GM18861 (cell line): ENCODE data around the gene ABHD1.

Experiments used
- ATAC-seq: cut with Tn5 transposase; IDR thresholded peaks from one replicate; pipeline ENCODE4 v1.9.1; 2021; ENCODE audit not compliant: unreplicated experiment

ABHD1 gene

DNA sequence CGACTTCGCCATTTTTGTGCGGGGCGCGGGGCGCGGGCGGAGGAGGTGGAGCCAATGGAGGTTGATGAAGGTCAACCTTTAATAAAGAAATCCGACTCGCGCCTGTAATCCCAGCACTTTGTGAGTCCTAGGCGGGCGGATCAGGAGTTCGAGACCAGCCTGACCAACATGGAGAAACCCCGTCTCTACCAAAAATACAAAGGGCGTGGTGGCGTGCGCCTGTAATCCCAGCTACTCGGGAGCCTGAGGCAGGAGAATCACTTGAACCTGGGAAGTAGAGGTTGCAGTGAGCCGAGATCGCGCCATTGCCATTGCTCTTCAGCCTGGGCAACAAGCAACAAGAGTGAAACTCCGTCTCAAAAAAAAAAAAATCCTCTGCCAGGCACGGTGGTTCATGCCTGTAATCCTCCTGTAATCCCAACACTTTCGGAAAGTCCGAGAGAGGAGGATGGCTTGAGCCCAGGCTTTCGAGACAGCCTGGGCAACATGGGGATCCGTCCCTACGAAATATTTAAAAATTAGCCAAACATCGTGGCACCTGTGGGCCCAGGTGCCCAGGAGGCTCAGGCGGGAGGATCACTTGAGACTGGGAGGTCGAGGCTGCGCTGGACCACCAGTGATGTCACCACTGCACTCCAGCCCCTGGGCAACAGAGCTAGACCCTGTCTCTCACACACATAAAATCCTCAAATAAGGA, 11.3 kb downstream of the ABHD1 start:
- no peak for ATAC-seq

DNA sequence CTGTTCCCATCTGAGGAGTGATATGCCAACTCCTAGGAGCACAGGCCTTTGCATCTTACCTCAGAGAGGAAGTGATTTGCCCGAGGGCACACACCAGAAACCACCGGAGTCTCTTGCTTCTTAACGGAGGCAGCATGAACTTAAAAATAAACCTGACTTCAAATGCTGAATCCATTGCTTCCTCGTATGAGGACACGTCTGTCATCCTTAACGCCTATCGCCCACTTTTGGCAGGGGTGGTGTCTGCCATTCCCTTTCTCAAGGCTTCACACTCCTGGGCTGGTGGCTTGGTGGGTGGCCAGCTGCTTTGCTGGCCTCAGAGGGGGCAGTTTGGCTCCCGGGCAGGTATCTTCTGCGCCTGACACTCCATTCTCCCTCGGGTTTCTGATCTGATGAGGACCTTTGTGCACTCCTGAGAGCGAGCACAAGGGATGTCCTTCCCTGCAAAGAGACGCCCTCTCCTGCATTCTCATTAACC, 11.9 kb downstream of the ABHD1 start:
- no peak for ATAC-seq

- no peak for ATAC-seq
Observed at GRCh38 chr2:27136751-27137150, 13.1 kb downstream of the ABHD1 start.

- no peak for ATAC-seq
Observed at GRCh38 chr2:27137322-27137935, 13.8 kb downstream of the ABHD1 start.

DNA sequence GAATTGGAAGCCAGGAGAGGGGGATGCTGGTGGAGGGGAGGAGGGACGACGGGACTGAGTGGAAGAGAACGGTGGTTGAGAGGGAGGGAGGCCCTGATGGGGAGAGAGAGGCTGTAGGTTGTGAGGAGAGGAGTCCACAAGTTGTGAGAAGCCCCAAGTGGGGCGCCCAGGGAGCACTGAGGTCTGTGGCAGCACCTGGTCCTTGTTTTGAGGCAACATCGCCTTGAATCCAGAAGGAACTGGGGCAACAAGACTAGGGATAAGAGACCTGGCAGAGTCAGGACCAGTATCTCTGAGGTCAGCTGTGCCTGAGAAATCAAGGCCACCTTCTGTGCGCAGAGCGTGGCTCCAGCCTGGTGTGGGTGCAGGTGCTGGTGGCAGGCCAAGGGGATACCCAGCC, 14.5 kb downstream of the ABHD1 start:
- ATAC-seq, result no peak

DNA sequence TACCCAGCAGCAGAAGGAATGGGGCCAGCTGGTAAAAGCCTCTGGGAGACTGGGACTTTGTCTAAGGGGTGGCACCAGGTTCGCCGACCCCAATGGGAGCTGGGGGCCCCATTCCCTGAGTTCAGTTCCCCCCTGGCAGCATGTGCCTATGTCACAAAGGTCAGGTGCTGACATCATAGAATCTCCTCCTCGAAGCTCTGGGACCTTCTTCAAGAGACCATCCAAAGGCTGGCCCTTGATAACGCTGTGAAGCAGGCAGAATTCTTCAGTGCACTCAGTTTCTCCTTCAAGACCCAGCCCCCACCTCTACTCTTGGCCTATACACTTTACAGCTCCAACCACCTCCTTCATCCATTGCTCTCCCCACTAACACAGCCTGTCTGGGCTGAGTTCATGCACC, 15.7 kb downstream of the ABHD1 start, which contains the start of gene PRR30:
TSS of gene PRR30 (minus strand) at position 101 of the 400 bp plus-strand sequence. CDS start 1,081 bp downstream, outside the sequence.
- no peak for ATAC-seq

- no peak for ATAC-seq
Observed at GRCh38 chr2:27143285-27143684, 19.7 kb downstream of the ABHD1 start.

DNA sequence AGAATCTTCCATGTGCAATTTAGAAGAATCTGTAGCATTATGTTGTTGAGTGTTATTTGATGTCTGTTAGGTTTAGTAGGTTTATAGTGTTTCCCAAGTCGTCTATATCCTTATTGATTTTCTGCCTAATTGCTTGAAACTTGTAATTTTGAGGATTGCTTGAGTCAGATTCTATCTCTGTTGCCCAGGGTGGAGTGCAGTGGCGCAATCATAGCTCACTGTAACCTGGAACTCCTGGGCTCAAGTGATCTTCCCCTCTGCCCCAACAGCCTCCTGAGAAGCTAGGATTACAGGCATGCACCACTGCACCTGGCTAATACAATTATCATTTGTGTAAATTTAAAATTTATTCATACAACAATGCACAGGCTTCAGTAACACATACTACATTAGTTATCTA, 22.1 kb downstream of the ABHD1 start:
- ATAC-seq, result no peak

GRCh38 chr2:27147935-27148334, 24.3 kb downstream of the ABHD1 start:
- ATAC-seq, result no peak

DNA sequence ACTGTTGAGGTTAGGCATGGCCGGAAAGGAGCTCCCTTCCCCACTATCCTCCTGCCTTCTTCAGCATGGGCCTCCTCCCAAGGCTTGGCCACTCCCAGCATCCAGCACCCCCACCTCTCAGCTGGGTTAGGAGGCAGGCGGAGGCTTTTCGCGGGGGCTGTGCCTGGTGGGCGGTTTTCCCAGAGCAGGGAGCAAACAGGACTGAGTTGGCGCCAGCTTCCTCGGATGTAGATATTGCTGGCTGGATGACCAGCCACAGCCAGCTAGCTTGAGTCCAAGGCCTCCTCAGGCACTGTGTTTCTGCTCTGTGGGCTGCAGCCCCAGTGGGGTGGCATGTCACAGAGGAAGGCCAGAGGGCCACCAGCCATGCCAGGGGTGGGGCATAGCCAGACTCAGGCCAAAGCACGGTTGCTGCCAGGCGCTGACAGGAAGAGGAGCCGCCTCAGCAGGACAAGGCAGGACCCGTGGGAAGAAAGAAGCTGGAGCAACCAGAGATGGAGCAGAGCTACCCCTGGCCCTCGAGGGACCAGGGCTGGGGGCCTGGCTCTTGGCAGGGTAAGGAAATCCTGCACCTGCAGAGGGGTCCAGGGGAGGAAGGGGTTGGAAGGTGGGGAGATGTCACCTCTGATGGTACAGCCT, 25.3 kb downstream of the ABHD1 start, which contains the start of gene TCF23:
TSS of gene TCF23 (plus strand) at position 204 of the 639 bp plus-strand sequence. CDS start at position 334, 130 bp downstream.
- no peak for ATAC-seq

DNA sequence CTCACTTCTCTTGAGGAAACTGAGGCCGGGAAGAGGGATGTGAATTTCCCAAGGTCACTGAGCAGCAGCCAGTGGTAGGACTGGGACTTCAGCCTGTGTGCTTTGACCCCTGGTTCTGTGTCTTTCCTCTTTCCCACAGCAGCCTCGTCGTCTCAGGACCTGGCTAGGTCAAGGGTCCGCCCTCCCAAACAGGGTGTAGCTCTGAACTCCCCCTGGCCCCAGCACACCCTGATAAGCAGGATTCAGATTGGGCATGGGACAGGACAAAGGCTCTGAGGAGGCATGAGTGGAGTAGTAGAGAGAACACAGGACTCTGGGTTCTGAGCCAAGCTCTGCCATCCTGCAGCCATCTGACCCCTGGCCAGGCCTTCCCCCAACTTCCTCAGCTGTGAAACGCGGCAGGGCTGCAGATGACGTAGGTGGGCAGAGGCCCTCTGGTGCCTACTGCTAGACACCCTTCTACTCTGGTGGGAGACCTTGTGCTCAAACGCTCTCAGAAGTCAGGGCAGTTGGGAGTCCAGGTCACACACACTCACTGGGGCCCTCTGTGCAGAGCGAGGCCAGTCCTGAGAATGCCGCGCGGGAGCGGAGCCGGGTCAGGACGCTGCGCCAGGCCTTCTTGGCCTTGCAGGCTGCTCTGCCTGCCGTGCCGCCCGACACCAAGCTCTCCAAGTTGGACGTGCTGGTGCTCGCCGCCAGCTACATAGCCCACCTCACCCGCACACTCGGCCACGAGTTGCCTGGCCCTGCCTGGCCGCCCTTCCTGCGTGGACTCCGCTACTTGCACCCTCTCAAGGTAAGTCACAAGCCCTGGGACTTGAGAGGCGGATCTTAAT, 26.2 kb downstream of the ABHD1 start:
- no peak for ATAC-seq

DNA sequence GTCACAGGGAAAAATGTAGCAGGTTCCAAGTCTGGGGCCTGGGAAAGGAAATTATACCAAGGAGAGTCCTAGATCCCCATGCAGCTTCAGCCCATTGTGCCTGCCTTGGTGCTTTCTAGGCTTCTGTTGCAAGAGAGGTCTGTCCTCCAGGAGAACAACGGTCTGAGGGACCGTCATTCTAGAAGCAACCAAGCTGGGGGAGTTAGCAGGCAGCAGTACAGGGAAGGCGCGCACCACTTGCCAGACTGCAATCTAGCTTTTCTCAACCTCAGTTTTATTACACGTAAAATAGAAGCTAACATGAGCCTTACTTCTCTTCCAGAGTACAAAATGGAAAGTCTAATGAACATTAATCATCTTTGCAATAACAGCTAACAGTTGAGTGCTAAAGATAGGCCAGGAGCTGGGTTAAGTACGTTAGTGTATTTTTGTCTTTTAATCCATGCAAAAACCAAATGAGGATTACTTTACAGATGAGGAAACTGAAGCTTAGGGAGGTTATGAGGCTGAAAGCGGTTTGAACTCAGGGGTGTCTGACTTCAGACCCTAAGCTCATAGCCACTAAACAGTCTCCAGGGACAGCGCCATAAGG, 27.1 kb downstream of the ABHD1 start:
- ATAC-seq, result no peak

- no peak for ATAC-seq
Observed at GRCh38 chr2:27152102-27152795, 28.6 kb downstream of the ABHD1 start.

DNA sequence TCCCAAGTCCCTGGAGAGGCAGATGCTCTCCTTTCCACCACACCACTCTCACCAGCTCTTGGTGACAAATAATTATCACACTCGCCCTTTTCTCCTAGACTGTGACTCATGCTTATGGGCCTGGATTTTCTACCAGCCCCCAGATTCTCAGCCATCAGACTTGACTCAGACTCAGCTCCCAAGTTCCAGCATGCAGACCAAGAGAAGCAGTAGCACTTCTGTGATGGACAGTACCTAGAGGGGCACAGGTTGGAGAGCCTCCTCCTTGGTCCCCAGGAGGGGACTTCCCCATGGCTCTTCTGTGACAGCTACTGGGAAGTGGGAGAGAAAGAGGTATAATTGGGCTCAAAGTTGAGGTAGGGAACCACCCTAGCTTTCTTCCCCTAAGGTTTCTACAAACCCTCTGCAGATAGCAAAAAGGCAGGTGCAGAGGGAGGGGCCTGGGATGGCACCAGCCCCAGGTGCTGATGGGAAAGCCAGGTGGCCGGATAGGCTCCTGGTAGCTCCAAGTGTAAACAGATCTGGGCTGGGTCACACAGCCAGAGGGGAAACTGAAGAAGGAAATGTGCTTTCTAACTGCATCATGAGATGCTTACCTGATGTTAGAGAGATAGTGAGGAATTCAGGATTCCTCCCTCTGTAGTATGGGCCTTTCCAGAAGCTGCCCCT, 29.3 kb downstream of the ABHD1 start:
- ATAC-seq, result no peak

DNA sequence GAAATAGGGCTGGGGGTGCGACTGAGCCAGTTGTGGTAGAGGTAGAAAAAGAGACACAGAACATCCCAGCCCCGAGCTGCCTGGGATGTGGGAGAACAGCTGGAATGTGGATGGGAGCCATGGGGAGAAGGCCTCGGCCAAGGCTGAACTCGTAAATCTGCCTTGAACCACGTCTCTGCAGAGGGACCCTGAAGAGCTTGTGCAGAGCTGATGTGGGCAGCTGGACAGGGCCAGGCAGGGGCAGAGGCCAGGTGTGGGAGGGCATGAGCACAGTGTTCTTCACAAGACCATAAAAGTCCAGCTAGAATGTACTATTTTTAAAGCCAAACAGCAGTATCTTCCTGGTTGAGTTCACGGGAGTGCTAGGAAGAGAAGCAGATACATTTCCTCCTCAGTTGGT, 30.9 kb downstream of the ABHD1 start:
- no peak for ATAC-seq

- no peak for ATAC-seq
Observed at GRCh38 chr2:27155069-27155520, 31.5 kb downstream of the ABHD1 start.

DNA sequence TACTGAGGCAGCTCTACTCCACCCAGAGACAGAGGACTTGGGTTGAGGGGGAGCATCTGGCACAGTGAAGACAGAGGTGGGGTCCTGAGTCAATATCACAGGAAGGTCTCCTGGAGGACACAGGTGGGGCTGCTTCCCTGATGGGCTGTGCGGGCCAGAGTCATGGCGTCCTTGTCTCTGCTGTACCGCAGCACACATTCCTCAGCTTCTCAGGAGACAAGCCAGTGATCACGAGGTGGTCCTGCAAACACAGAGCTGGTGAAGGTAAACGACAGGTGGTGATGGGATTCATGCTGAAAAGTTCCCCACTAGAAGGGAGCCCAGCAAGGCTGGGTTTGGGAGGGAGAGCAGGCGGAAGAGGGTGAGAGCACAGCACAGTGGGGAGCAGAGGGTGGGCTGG, 34.9 kb downstream of the ABHD1 start:
- no peak for ATAC-seq

- no peak for ATAC-seq
Observed at GRCh38 chr2:27159271-27159670, 35.7 kb downstream of the ABHD1 start.

DNA sequence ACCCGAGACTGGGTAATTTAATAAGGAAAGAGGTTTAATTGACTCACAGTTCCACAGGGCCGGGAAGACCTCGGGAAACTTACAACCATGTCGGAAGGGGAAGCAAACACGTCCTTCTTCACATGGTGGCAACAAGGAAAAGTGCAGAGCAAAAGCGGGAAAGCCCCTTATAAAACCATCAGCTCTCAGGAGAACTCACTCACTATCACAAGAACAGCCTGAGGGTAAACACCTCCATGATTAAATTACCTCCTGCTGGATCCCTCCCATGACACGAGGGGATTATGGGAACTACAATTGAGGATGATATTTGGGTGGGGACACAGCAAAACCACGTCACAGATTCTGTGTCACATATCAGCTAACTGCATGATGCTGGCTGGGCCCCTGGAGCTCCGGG, 36.6 kb downstream of the ABHD1 start:
- no peak for ATAC-seq
